NCI-H2107 treated with DMSO at 0.1 percent for 48 hours (cell line): Measurements from ENCODE around the gene SLC7A14.

Experiments used
- DNase-seq: peaks from one replicate; lab custom pipeline; 2025; ENCODE audit not compliant: unreplicated experiment; lab: John Stamatoyannopoulos, UW

Gene SLC7A14

GRCh38 chr3:170473358-170473757 is 112.5 kb downstream of the SLC7A14 start:
- no peak for DNase-seq

- DNase-seq: peak; percentile 58
Measured at GRCh38 chr3:170471149-170471548, 114.7 kb downstream of the SLC7A14 start.

- peak; percentile 99 for DNase-seq
Measured at GRCh38 chr3:170470063-170471016, 115.5 kb downstream of the SLC7A14 start.

- DNase-seq: peak; percentile 67
Measured at GRCh38 chr3:170469151-170470062, 116.5 kb downstream of the SLC7A14 start.

GRCh38 chr3:170467571-170468147 is 118.2 kb downstream of the SLC7A14 start:
- peak; percentile 90 for DNase-seq

GRCh38 chr3:170467007-170467406 is 118.9 kb downstream of the SLC7A14 start:
- peak; percentile 73 for DNase-seq

GRCh38 chr3:170465955-170466354 is 119.9 kb downstream of the SLC7A14 start:
- no peak for DNase-seq

GRCh38 chr3:170463011-170463410 is 122.9 kb downstream of the SLC7A14 start:
- DNase-seq: no peak

GRCh38 chr3:170458285-170458684 is 127.6 kb downstream of the SLC7A14 start:
- DNase-seq: no peak

- no peak for DNase-seq
Measured at GRCh38 chr3:170454509-170454908, 131.4 kb downstream of the SLC7A14 start.

GRCh38 chr3:170450039-170450438 is 135.8 kb downstream of the SLC7A14 start:
- DNase-seq: no peak

GRCh38 chr3:170448584-170448983 is 137.3 kb downstream of the SLC7A14 start:
- DNase-seq: no peak

- no peak for DNase-seq
Measured at GRCh38 chr3:170443457-170443856, 142.4 kb downstream of the SLC7A14 start.

GRCh38 chr3:170442947-170443346 is 142.9 kb downstream of the SLC7A14 start:
- no peak for DNase-seq

- DNase-seq: no peak
Measured at GRCh38 chr3:170441412-170441811, 144.5 kb downstream of the SLC7A14 start.

- no peak for DNase-seq
Measured at GRCh38 chr3:170440344-170440743, 145.5 kb downstream of the SLC7A14 start.

GRCh38 chr3:170438836-170439235 is 147.0 kb downstream of the SLC7A14 start:
- DNase-seq: no peak

GRCh38 chr3:170437696-170438407 is 148.0 kb downstream of the SLC7A14 start:
- no peak for DNase-seq

GRCh38 chr3:170437176-170437575 is 148.7 kb downstream of the SLC7A14 start:
- no peak for DNase-seq

GRCh38 chr3:170436697-170437096 is 149.2 kb downstream of the SLC7A14 start:
- DNase-seq: no peak

- DNase-seq: no peak
Measured at GRCh38 chr3:170432416-170432815, 153.5 kb downstream of the SLC7A14 start.
